Measurements from ENCODE around the gene ANKLE1. TPM values are rescaled to one million over a fixed set of nuclear protein-coding genes. Genes with fewer than 3 reads are reported as not detected.

Gene ANKLE1, protein sequence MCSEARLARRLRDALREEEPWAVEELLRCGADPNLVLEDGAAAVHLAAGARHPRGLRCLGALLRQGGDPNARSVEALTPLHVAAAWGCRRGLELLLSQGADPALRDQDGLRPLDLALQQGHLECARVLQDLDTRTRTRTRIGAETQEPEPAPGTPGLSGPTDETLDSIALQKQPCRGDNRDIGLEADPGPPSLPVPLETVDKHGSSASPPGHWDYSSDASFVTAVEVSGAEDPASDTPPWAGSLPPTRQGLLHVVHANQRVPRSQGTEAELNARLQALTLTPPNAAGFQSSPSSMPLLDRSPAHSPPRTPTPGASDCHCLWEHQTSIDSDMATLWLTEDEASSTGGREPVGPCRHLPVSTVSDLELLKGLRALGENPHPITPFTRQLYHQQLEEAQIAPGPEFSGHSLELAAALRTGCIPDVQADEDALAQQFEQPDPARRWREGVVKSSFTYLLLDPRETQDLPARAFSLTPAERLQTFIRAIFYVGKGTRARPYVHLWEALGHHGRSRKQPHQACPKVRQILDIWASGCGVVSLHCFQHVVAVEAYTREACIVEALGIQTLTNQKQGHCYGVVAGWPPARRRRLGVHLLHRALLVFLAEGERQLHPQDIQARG
- 0.98 TPM for polyA plus RNA-seq (2013, experiment 1 of 2; ENCODE audit: insufficient read length)
- 0.74 TPM for polyA plus RNA-seq (2013, experiment 2 of 2; ENCODE audit: insufficient read length)

GRCh38 chr19:17281391-17282304 lies at the start of gene ANKLE1:
Gene ANKLE1, plus strand, starts transcription at chr19:17281901. Its CDS starts 20 bp downstream, at chr19:17281921.
- peak; percentile 17 for DNase-seq

DNA sequence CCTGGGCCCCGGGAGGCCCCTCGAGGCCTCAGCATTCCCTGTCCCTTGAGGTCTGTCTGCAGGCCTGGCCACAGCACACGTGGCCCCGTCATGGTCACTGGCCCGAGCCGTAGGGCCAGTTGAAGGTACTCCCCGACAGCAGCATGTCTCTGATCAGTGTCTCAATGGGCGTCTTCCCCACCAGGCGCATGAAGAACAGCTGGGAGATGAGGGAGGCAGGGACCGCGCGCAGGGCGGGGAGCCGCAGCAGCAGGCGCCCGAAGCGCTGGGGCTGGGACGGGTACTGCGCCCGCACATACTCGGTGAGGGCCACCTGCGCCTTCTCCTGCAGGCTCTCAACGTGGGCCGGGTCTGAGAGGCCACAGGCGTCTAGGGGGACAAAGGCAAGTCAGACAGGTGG lies 49.4 kb upstream of the ANKLE1 start:
- DNase-seq, result no peak

GRCh38 chr19:17234911-17235299 lies 46.8 kb upstream of the ANKLE1 start:
- peak; percentile 29 for DNase-seq

GRCh38 chr19:17235300-17235970 lies 46.3 kb upstream of the ANKLE1 start:
- DNase-seq, result peak; percentile 65

DNA sequence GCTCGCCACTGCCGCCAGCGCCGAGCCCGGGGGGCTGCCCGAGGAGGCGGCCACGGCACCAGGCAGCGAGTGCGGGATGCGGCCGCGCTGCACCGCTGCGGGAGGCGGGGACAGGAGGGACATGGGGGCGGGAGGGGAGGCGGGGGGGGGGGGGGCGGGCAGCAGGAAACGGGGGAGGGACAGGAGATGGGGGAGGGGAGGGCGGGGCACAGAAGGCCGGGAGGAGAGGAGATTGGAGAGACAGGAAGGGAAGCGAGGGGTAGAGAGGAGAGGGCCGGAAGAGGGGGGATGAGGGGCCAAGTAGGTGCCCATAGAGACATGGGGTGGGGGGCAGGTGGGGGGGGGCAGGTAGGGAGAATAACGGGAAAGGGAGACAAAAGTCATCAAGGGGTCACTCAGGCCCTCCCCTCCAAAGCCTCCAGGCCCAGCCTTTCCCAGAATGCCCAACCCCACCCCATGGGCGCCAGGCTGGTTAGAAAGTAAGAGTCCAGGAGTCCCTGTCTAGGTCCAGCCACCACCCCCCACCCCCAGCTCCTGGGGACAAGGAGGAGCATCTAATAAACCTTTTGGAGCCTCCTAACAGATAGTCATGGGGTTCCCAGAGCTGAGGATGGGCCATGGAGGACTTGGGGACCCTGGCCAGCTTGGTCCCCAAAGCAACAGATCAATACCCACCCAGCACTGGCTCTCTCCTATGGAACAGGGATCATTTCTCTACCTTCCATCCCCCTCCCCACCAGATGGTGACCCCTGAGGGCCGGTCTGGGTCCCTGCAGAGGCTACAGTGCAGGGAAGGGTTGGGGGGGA lies 45.5 kb upstream of the ANKLE1 start:
- peak; percentile 49 for DNase-seq

- DNase-seq, result no peak
Measured at GRCh38 chr19:17236811-17237543, 44.7 kb upstream of the ANKLE1 start.

DNA sequence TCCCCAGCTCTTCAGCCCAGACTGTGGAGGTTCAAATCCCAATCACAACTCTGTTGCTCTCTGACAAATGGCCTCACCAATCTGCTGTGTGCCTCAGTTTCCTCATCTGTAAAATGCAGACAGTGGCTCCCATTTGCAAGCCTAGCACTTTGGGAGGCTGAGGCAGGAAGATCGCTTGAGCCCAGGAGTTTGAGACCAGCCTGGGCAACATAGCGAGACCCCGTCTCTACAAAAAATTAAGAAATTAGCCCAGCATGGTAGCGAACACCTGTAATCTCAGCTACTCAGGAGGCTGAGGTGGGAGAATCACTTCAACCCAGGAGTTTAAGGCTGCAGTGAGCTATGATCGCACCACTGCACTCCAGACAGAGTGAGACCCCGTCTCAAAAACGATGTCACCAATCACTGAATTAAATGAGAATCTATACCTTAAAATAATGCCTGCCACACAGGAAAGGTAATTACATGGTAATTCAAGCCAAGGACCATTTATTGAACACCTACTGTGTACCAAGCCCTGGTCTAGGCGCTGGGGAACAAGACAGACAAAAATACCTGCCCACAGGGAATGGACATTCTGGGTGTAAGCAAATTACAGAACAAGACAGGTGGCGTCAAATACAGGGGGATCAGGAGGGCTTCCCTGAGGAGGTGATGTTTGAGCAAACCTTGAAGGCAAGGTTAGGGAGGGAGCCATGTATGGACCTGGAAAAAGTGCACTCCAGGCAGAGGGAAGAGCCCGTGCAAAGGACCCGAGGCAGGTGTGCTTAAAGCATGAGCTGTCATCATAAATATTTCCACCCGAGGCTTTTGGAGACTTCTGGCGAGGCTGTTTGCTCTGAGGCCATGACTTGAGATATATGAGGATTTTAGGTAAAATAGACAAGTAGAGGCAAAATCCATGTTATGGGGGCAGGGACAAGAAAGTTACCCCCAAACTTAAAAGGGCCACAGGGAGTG lies 43.7 kb upstream of the ANKLE1 start:
- DNase-seq, result no peak

DNA sequence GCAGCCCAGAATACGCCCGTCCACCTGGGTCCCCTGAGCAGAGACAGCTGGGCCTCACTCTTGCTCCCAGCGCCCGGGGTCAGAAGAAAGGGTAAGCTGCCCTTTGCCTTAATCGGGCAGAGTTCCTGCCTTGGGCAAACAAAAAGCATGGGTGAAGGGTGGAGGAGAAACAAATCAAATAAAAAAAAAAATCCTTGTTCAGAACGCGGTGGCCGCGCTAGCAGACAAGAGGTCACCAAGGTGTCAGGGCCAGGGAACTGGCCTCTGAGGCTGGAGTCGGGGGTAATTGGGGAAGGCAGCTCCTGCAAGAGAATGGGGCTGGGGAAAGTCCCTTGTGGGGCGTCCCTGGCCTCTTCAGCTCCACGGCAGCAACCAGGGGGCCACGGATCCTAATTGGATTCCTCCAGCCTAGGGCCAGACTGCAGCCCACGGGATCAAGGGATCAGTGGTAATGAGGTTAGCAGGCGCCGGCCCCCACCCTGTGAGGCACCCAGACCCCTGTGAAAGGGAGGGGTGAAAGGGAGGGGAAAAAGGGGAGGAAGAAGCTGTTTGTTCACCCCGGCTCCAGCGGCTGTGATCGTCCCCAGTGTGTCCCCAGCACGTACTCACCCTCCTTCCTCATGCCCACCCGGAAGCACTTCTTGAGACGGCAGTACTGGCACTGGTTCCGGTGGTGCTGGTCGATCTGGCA lies 41.5 kb upstream of the ANKLE1 start:
- DNase-seq, result no peak

DNA sequence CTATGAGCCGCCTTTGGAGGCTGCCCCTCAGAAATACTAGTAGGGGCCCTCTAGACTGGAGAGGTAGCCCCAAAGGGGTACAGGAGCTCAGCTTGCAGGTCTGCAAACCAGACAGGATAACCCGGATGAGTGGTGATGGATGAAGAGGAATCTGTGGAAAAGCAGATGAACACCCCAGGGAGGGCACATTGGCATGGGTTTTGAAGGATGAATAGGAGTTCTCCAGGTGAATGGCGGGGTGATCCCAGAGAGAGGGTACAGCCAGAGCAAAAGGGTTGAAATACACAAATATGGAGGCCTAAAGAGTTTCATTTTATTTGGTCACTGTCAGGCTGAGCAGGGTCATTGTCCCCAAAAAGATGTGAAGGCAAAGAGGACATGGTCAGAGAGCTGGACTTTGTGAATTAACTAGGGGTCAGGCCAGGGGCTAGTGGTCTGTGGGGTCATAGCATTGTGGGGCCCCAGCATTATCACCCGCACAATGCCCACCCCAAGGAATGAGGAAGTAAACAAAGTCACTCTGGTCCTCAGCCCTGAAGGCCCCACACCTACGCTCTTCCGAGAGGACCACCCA lies 40.8 kb upstream of the ANKLE1 start:
- DNase-seq, result no peak

GRCh38 chr19:17242431-17243208 lies 39.1 kb upstream of the ANKLE1 start:
- DNase-seq, result no peak

GRCh38 chr19:17243211-17243829 lies 38.4 kb upstream of the ANKLE1 start:
- DNase-seq, result no peak

GRCh38 chr19:17243830-17244617 lies 37.7 kb upstream of the ANKLE1 start:
- peak; percentile 18 for DNase-seq

DNA sequence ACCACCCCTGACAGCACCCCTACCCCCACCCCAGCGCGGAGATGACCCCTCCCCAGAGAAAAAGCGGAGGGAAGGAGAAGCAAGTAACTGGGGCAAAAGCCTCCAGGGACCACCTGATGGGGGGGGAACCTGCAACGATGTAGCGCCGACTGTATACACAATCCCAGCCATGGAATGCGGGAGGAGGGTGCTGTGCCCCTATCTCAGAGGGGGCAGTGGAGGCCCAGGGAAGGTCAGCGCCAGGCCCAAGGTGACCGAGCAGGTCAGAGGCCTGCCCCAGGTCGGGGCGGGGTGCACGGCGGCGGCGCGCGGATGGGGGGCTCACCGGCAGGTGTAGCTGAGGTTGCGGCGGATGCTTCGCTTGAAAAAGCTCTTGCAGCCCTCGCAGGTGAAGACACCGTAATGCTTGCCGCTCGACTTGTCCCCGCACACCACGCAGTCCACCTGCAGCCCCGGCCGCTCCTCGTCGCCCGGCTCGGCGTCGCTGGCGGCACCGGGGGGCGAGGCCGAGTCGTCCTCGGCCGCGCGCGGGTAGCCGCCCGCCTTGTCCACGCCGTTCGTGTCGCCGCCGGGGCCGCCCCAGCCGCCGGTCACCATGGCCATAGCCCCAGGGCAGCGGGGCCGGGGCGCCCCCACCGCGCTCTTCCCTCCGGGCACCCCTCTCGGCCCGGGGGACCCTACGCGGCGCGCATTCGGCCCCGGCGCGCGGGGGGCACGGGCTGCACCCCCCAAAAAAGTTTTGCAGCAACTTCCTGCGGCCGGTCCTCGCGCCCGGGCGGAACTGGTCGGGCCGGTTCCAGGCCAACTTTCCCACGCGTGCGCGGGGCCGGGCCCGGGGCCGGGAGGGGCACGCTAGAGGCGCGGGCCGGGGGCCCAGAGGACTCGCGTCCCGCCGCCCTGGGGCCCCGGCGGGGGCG lies 36.8 kb upstream of the ANKLE1 start:
- no peak for DNase-seq

DNA sequence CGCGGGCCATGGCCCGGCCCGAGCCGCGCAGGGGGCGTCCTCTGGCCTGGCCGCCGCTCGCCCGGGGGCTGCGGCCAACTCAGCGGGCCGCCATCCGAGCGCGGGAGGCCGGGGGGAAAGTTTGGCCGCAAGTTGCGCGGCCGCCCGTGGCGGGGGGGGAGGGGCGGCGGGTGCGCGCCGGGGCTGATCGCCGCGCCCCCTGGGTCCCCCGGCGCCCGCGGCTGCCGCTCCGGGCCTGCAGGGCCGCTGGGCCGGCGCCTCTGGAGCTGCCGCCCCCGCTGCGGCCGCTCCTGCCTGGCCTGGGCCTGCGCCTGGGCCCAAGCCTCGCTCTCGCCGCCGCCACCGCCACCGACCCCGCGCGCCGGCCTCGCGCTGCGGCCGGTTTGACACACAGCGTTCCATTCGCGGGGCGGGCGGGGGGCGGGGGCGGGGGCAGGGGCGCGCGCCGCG lies 36.1 kb upstream of the ANKLE1 start, which contains the start of gene NR2F6:
Gene NR2F6 (minus strand): TSS at position 385 of the 450 bp plus-strand sequence. CDS start 699 bp downstream, outside the sequence.
- no peak for DNase-seq

All from fibroblast of skin of abdomen (primary cell).